GM20431 (cell line): Measurements from ENCODE around the gene DDX19B.

ENCODE experiments used
- in situ Hi-C: fragments of 300-500 bp; cut with MseI, MboI; formaldehyde crosslinking; loops from one replicate; pipeline ENCODE4 v1.15.0; 2020; ENCODE audit warnings: low sequenced_read_pairs; ENCODE audit not compliant: unreplicated experiment

The DDX19B gene

GRCh38 chr16:70342016-70342415 is 43.0 kb downstream of the DDX19B start:
- in situ Hi-C loops = no loop called here

GRCh38 chr16:70345840-70346239 is 46.9 kb downstream of the DDX19B start:
- in situ Hi-C loops = no loop called here

GRCh38 chr16:70348991-70349390 is 50.0 kb downstream of the DDX19B start:
- in situ Hi-C loops = no loop called here

DNA sequence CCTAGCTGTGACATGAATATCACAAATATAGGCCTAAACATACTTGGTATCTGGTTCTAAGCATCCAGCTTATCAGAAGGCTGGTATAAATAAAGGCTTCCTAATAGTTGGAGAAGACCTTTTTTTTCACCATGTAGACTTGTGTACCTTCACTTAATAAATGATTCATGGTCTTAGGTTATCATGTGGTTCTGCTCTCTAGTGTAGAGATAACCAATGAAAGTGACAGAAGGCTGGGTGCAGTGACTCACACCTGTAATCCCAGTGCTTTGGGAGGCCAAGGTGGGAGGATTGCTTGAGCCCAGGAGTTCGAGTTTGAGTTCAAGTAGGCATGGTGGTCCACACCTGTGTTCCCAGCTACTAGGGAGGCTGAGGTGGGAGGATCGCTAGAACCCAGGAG is 50.8 kb downstream of the DDX19B start:
- in situ Hi-C loops = loop anchor here (25.0 kb wide), 1 partner anchor 288 kb away; the partner anchor contains the start of gene IL34

DNA sequence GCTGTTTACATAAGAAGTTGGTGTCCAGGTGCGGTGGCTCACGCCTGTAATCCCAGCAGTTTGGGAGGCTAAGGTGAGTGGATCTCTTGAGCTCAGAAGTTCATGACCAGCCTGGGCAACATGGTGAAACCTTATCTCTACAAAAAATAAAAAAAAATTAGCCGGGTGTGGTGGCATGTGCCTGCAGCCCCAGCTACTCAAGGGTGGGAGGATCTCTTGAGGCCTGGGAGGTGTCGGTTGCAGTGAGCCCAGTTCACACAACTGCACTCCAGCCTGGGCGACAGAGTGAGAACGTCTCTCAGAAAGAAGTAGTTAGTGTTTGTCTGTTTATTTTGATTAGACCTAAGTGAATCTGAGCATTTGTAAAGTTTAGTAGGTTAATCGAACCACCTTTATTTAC is 60.6 kb downstream of the DDX19B start:
- in situ Hi-C loops = loop anchor here (25.0 kb wide), 1 partner anchor 278 kb away; the partner anchor contains the start of gene IL34

- in situ Hi-C loops = loop anchor here (25.0 kb wide), 1 partner anchor 273 kb away; the partner anchor contains the start of gene IL34
Observed at GRCh38 chr16:70364399-70364798, 65.4 kb downstream of the DDX19B start.

GRCh38 chr16:70370145-70370544 is 71.2 kb downstream of the DDX19B start:
- in situ Hi-C loops = loop anchor here (25.0 kb wide), 1 partner anchor 267 kb away; the partner anchor contains the start of gene IL34

DNA sequence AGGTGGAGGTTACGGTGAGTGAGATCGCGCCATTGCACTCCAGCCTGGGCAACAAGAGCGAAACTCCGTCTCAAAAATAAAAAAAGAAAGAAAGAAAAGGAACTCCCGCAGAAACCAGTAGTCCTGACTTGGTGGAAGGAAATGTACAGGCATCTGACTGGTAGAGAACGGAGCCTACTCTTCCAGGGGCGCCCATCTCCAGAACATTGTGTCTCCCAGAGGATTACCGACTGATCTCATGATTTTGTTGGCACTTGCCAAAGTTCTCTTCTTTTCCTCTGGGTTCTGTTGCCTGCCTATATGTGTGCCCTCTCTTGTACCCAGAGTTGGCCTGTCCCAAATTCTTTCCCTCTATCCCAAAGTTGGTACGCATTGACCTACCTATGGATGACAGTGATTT is 71.9 kb downstream of the DDX19B start:
- in situ Hi-C loops = loop anchor here (25.0 kb wide), 1 partner anchor 266 kb away; the partner anchor contains the start of gene IL34

GRCh38 chr16:70372921-70373728 is 74.1 kb downstream of the DDX19B start:
- in situ Hi-C loops = loop anchor here (25.0 kb wide), 1 partner anchor 264 kb away; the partner anchor contains the start of gene IL34

- in situ Hi-C loops = loop anchor here (25.0 kb wide), 1 partner anchor 263 kb away; the partner anchor contains the start of gene IL34
Observed at GRCh38 chr16:70374213-70374612, 75.2 kb downstream of the DDX19B start.

DNA sequence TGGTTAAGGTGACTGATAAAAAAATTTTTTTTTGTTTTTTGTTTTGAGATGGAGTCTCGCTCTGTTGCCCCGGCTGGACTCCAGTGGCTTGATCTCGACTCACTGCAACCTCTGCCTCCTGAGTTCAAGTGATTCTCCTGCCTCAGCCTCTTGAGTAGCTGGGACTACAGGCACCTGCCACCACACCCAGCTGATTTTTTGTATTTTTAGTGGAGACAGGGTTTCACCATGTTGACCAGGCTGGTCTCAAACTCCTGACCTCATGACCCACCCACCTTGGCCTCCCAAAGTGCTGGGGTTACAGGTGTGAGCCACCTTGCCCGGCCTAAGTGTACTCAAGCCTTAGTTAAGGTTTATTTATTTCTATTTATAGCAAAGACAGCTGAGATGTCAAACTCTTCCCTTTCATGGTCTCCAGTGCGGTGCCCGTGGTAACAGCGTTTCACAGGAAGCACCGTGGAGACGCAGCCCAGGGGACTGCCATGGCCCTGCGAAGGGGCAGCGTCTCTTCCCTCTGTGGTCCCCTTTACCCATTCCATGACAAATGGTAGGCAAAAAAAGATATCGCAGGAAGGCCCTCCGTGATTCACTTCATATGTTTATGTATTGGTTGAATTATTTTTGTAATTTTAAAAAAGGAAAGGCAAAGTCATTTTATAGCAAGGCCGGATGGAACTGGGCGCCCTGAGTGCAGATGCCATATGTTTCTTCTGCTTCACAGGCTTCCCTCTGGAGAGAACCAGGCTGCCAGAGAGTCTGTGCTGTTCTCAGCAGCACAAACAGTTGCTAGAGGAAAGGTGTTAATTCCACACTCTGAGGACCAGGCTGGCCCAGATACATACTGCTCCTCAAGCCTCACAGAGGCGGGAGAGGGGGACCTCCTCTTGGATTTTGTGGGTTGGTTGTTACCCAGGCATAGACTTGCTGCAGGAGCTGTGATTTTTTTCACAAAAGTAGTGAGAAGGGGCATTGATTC is 76.9 kb downstream of the DDX19B start:
- in situ Hi-C loops = no loop called here

GRCh38 chr16:70377782-70378181 is 78.8 kb downstream of the DDX19B start:
- in situ Hi-C loops = no loop called here

DNA sequence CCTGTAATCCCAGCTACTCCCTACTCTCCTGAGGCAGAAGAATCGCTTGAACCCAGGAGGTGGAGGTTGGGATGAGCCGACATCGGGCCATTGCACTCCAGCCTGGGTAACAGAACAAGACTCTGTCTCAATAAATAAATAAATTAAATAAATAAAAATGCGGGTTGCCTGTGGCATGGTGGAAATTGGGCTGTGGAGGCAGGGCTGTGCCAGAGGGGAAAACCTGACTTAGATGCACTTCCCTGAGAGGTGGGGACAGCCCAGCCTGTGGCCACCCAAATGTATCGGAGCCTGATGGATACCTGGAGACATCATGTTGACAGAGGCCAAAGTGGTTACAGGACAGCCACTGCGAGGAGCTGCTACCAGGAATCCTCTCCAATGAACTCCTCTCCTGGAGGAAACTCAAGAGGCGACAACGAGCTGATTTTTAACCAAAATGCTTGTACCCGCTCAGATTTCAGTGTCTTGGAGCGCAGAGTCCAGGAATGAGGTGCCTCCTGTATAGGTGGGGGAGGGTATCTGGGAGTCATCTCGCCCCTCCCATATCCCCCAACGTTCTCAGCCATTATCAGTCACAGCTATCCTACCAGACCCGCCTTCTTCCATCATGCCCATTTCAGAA is 80.0 kb downstream of the DDX19B start:
- in situ Hi-C loops = no loop called here

DNA sequence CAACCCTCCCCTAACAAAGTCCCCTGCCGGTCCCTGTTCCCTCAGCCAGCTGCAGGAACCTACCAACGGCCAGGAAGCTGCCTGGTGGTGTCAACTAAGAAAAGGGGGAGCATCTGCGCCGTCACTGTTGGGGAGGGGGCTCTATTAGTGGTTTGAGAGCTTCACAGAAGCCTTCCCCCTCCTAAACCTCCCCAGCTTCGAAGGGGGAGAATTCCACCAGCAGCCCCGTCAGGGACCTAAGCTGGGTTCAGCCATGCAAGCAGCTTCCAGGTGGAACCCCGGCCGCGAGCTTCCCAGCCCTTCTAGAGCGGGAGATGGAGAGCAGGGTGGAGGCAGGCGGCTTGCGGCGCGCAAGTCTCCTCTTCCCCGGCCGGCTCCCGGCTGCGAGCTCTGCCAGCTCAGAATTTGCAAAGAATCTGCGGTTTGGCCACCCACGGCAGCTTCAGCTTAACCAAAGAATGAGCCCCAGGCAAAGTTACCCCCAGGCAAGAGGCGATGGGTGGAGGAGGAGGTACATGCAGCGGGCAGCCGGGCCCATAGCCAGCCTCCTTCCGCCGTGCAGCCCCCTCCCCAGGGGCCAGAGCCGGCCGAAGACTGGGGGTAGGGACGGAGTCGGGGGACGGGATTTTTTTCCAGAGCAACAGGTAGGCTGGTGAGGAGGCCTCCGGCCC is 81.4 kb downstream of the DDX19B start:
- in situ Hi-C loops = no loop called here

DNA sequence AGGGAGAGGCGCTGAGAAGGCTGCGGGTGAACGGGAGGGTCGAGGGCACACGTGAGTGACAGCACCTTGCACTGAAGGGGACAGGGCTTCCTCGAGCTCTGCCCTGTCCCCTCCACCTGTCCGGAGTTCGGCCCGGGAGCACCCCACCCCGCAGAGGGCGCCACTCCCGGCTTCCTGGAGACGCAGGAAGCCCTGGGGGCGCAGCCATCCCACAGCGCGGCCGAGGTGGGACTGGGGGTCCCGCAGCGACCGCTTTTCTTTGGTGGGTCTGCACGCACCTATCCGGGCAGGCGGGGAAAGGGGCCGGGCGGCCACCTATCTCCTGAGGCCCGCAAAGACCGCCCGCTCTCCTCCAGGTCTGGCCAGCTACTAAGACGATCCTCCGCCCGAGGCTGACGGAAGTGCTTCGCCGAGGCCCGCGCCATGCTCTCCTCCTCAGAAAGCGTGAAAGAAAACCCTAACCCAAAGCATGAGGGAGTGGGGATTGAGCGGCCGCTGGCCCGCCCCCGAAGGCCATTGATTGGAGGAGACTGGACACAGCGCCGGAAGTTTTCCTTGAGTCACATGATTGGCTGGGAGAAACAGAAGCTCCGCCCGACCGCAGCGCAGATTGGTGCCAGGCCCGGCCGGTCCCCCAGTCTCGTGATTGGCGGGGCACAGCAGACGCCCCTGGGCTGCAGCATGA is 82.1 kb downstream of the DDX19B start:
- in situ Hi-C loops = no loop called here

DNA sequence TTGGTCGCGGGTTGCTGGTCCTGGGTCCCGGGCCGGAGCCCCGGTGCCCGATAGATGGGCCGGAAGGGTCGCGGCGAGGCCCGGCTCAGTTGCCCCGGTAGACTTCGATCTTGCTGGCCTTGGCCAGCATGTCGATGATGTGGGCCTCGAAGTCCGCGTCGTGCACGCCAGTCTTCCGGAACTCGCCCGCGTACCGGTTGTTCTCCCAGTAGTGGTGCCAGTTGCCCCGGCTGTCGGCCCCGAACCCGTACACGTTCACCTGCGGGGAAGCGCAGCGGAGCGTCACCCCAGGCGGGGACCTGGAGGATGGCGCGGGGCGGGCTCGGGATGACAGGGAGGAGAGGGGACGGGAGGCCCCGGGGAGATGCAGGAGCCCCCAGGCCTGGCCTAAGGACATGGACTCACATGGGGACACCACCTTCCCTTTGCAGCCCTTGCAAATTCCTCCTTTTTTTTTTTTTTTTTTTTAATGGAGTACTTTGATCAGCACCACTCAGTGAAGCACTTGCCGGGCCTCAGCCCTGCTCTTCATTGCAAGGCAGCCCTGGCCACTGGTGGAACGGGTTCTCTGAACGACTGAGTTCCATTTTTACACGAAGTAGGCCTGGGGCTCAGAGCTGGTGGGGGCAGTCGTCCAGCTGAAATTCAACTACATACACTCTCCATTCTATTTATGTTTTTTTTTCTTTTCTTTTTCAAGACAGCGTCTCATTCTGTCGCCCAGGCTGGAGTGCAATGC is 82.8 kb downstream of the DDX19B start:
- in situ Hi-C loops = no loop called here

- in situ Hi-C loops = no loop called here
Observed at GRCh38 chr16:70383421-70383960, 84.5 kb downstream of the DDX19B start.
